ENCODE data around the gene TENT4A.

GRCh38 chr5:6790346-6790865 is 77.2 kb downstream of the TENT4A start:
- TF ChIP-seq CTCF (IDR thresholded peaks at IDR 0.05) (no peak), EP300 (IDR thresholded peaks at IDR 0.05; ENCODE audit: low read depth) (no peak), POLR2A (IDR thresholded peaks at IDR 0.05) (no peak)
